Karpas-422 (cell line): ENCODE measurements around the gene MCU. TPM values are rescaled to one million over a fixed set of nuclear protein-coding genes. Genes with fewer than 3 reads are reported as not detected.

Experiments
- DNase-seq: peaks from one replicate; pipeline ENCODE4 v3.0.0-alpha.2; 2015
- H2AFZ ChIP-seq: fragments of 200-600 bp; sonication (generic); 2 replicates; pipeline ENCODE4 v1.6.1; 2014; ENCODE audit warnings: antibody characterized with exemption, low read length, mixed read lengths
- H3K27ac ChIP-seq: fragments of 200-600 bp; sonication (generic); 2 replicates; pipeline ENCODE4 v1.5.1; 2014; ENCODE audit warnings: mild to moderate bottlenecking, low read length, moderate library complexity
- H3K27me3 ChIP-seq: fragments of 200-600 bp; sonication (generic); 2 replicates; pipeline ENCODE4 v1.6.1; 2014; ENCODE audit warnings: low read length, mixed read lengths
- H3K36me3 ChIP-seq: fragments of 200-600 bp; sonication (generic); 2 replicates; pipeline ENCODE4 v1.6.1; 2014; ENCODE audit warnings: low read length, mixed read lengths; ENCODE audit not compliant: insufficient read depth
- H3K4me1 ChIP-seq: fragments of 200-600 bp; sonication (generic); 2 replicates; pipeline ENCODE4 v1.6.1; 2014; ENCODE audit warnings: mild to moderate bottlenecking, low read length, mixed read lengths
- H3K4me2 ChIP-seq: fragments of 200-600 bp; sonication (generic); 2 replicates; pipeline ENCODE4 v1.6.1; 2014; ENCODE audit warnings: low read length, low read depth, mild to moderate bottlenecking; ENCODE audit not compliant: poor library complexity, severe bottlenecking
- H3K4me3 ChIP-seq: fragments of 200-600 bp; sonication (generic); 2 replicates; pipeline ENCODE4 v1.5.1; 2014; ENCODE audit warnings: mild to moderate bottlenecking, antibody characterized with exemption, low read length, mixed read lengths
- H3K79me2 ChIP-seq: fragments of 200-600 bp; sonication (generic); 2 replicates; pipeline ENCODE4 v1.6.1; 2014; ENCODE audit warnings: mild to moderate bottlenecking, low read length, mixed read lengths
- H3K9ac ChIP-seq: fragments of 200-600 bp; sonication (generic); 2 replicates; pipeline ENCODE4 v1.6.0; 2014; ENCODE audit warnings: low read length
- H3K9me2 ChIP-seq: fragments of 200-600 bp; sonication (generic), shearing (Covaris generic); replicated peaks from 2 replicates; pipeline ENCODE4 v1.6.0; 2014; ENCODE audit warnings: mild to moderate bottlenecking, low read length, moderate library complexity; ENCODE audit not compliant: insufficient read depth
- H3K9me3 ChIP-seq: fragments of 300-700, 200-600 bp; sonication (generic); 2 replicates; pipeline ENCODE4 v1.6.1; 2014; ENCODE audit warnings: low read length, mixed read lengths
- H4K20me1 ChIP-seq: fragments of 200-600 bp; sonication (generic); 2 replicates; pipeline ENCODE4 v1.6.1; 2014; ENCODE audit warnings: mild to moderate bottlenecking, antibody characterized with exemption, low read length, low read depth; ENCODE audit not compliant: insufficient read depth
- total RNA-seq: library from RNA; depleted of rRNA; stranded (reverse); fragments of >200 nt; shearing (Covaris generic); gene quantifications from 2 replicates; pipeline ENCODE4 v1.2.3, GENCODE V29; 2014; ENCODE audit warnings: low replicate concordance

Gene MCU
- total RNA-seq, 1 experiment from 2014 or later, result 41.3 TPM

- H3K9ac ChIP-seq, result no peak overlapping the region
- peaks cover 4% of the 10 kb centered on the region; the same call in 1 of the 2 replicates for H3K79me2 ChIP-seq
- H4K20me1 ChIP-seq, result no peaks in the 10 kb centered on the region
- H3K36me3 ChIP-seq, result no peaks in the 10 kb centered on the region; the same call in 1 of the 2 replicates
- H3K4me1 ChIP-seq, result no peaks in the 10 kb centered on the region
- no peaks in the 10 kb centered on the region for H3K9me2 ChIP-seq
- no peak overlapping the region for H3K4me2 ChIP-seq
- no peak overlapping the region for H2AFZ ChIP-seq
- peaks cover 10% of the 10 kb centered on the region; the same call in 1 of the 2 replicates for H3K9me3 ChIP-seq
- H3K4me3 ChIP-seq, result no peak overlapping the region
- no peaks in the 10 kb centered on the region for H3K27me3 ChIP-seq
- DNase-seq, result no peak
- no peak overlapping the region for H3K27ac ChIP-seq
These were observed 160.6 kb downstream of the MCU start for GRCh38 chr10:72852508-72852907.

GRCh38 chr10:72855129-72855528 lies 163.2 kb downstream of the MCU start:
- Histone ChIP-seq H3K4me2 (no peak overlapping the region), H3K4me1 (no peaks in the 10 kb centered on the region), H3K9me2 (no peaks in the 10 kb centered on the region), H3K9me3 (peaks cover 10% of the 10 kb centered on the region; the same call in 1 of the 2 replicates), H3K9ac (no peak overlapping the region), H3K27me3 (no peaks in the 10 kb centered on the region), H3K79me2 (no peaks in the 10 kb centered on the region), H3K36me3 (no peaks in the 10 kb centered on the region; the same call in 1 of the 2 replicates), H2AFZ (no peak overlapping the region), H4K20me1 (no peaks in the 10 kb centered on the region), H3K27ac (no peak overlapping the region), H3K4me3 (no peak overlapping the region)
- DNase-seq, result no peak

- Histone ChIP-seq H3K4me2 (no peak overlapping the region), H3K79me2 (no peaks in the 10 kb centered on the region), H3K9me3 (peaks cover 10% of the 10 kb centered on the region; the same call in 1 of the 2 replicates), H3K36me3 (no peaks in the 10 kb centered on the region; the same call in none of the 2 replicates), H3K9ac (no peak overlapping the region), H4K20me1 (no peaks in the 10 kb centered on the region), H3K4me3 (no peak overlapping the region), H3K27me3 (no peaks in the 10 kb centered on the region), H3K9me2 (no peaks in the 10 kb centered on the region), H2AFZ (no peak overlapping the region), H3K4me1 (no peaks in the 10 kb centered on the region), H3K27ac (no peak overlapping the region)
- DNase-seq, result no peak
These were observed 163.8 kb downstream of the MCU start for GRCh38 chr10:72855790-72856189.

- Histone ChIP-seq H3K27me3 (no peaks in the 10 kb centered on the region), H3K36me3 (no peaks in the 10 kb centered on the region; the same call in 1 of the 2 replicates), H3K4me1 (no peaks in the 10 kb centered on the region), H3K27ac (no peak overlapping the region), H4K20me1 (no peaks in the 10 kb centered on the region), H3K9me2 (no peaks in the 10 kb centered on the region), H2AFZ (no peak overlapping the region), H3K9ac (no peak overlapping the region), H3K9me3 (no peaks in the 10 kb centered on the region), H3K4me2 (no peak overlapping the region), H3K4me3 (no peak overlapping the region), H3K79me2 (no peaks in the 10 kb centered on the region)
- no peak for DNase-seq
These were observed 166.1 kb downstream of the MCU start for GRCh38 chr10:72858067-72858466.

GRCh38 chr10:72862957-72863356 lies 171.0 kb downstream of the MCU start:
- Histone ChIP-seq H3K27ac (no peak overlapping the region), H3K9me3 (no peaks in the 10 kb centered on the region), H3K27me3 (no peaks in the 10 kb centered on the region), H3K4me2 (no peak overlapping the region), H3K36me3 (no peaks in the 10 kb centered on the region; the same call in 1 of the 2 replicates), H3K4me3 (no peak overlapping the region), H3K9me2 (no peaks in the 10 kb centered on the region), H3K4me1 (peaks cover 9% of the 10 kb centered on the region), H2AFZ (no peak overlapping the region), H3K79me2 (no peaks in the 10 kb centered on the region), H4K20me1 (no peaks in the 10 kb centered on the region), H3K9ac (no peak overlapping the region)
- DNase-seq, result no peak

GRCh38 chr10:72875250-72876055 lies 183.5 kb downstream of the MCU start:
- peaks cover 14% of the 10 kb centered on the region; the same call in 1 of the 2 replicates for H3K36me3 ChIP-seq
- H3K9me3 ChIP-seq, result no peaks in the 10 kb centered on the region
- H3K79me2 ChIP-seq, result 0 out of 2 replicates have a peak, but pooled peaks cover 4% of the 10 kb centered on the region
- no peaks in the 10 kb centered on the region for H3K9me2 ChIP-seq
- no peaks in the 10 kb centered on the region for H3K27me3 ChIP-seq
- no peaks in the 10 kb centered on the region for H4K20me1 ChIP-seq
- H3K4me3 ChIP-seq, result no peak overlapping the region
- no peak overlapping the region for H3K4me2 ChIP-seq
- H3K27ac ChIP-seq, result no peak overlapping the region
- peaks cover 14% of the 10 kb centered on the region for H3K4me1 ChIP-seq
- H2AFZ ChIP-seq, result no peak overlapping the region
- no peak overlapping the region for H3K9ac ChIP-seq
- peak; percentile 67 for DNase-seq

GRCh38 chr10:72879245-72879644 lies 187.3 kb downstream of the MCU start:
- DNase-seq, result no peak
- Histone ChIP-seq H4K20me1 (no peaks in the 10 kb centered on the region), H3K27me3 (no peaks in the 10 kb centered on the region), H3K4me3 (no peak overlapping the region), H3K27ac (no peak overlapping the region), H3K9me2 (no peaks in the 10 kb centered on the region), H3K36me3 (peaks cover 14% of the 10 kb centered on the region; the same call in 1 of the 2 replicates), H2AFZ (no peak overlapping the region), H3K4me1 (peaks cover 17% of the 10 kb centered on the region), H3K9me3 (no peaks in the 10 kb centered on the region), H3K9ac (no peak overlapping the region), H3K79me2 (0 out of 2 replicates have a peak, but pooled peaks cover 4% of the 10 kb centered on the region), H3K4me2 (no peak overlapping the region)

GRCh38 chr10:72881291-72881690 lies 189.3 kb downstream of the MCU start:
- no peaks in the 10 kb centered on the region for H3K9me3 ChIP-seq
- peaks cover 15% of the 10 kb centered on the region for H3K4me1 ChIP-seq
- H3K79me2 ChIP-seq, result 0 out of 2 replicates have a peak, but pooled peaks cover 4% of the 10 kb centered on the region
- DNase-seq, result no peak
- no peaks in the 10 kb centered on the region for H3K27me3 ChIP-seq
- no peak overlapping the region for H3K4me3 ChIP-seq
- peaks cover 14% of the 10 kb centered on the region; the same call in 1 of the 2 replicates for H3K36me3 ChIP-seq
- no peaks in the 10 kb centered on the region for H3K9me2 ChIP-seq
- H4K20me1 ChIP-seq, result no peaks in the 10 kb centered on the region
- H3K9ac ChIP-seq, result no peak overlapping the region
- H3K4me2 ChIP-seq, result no peak overlapping the region
- H2AFZ ChIP-seq, result no peak overlapping the region
- H3K27ac ChIP-seq, result no peak overlapping the region
